Stimulated activated CD8-positive, alpha-beta memory T cell treated with anti-CD3 and anti-CD28 coated beads, Interleukin-12 subunit alpha, Interleukin-12 subunit beta, amount 100 ng/mL, for 24 hours (primary cell): ENCODE results near the gene GFI1.
"Not testable (repeated sequence)": the region's sequence is repeated elsewhere in the genome, so short reads cannot be mapped to it uniquely, and the experiment has no call there.

Experiments used
- DNase-seq: peaks from one replicate; pipeline ENCODE4 v3.0.0-alpha.2; 2020; ENCODE audit errors: extremely low read depth

The GFI1 gene

DNA sequence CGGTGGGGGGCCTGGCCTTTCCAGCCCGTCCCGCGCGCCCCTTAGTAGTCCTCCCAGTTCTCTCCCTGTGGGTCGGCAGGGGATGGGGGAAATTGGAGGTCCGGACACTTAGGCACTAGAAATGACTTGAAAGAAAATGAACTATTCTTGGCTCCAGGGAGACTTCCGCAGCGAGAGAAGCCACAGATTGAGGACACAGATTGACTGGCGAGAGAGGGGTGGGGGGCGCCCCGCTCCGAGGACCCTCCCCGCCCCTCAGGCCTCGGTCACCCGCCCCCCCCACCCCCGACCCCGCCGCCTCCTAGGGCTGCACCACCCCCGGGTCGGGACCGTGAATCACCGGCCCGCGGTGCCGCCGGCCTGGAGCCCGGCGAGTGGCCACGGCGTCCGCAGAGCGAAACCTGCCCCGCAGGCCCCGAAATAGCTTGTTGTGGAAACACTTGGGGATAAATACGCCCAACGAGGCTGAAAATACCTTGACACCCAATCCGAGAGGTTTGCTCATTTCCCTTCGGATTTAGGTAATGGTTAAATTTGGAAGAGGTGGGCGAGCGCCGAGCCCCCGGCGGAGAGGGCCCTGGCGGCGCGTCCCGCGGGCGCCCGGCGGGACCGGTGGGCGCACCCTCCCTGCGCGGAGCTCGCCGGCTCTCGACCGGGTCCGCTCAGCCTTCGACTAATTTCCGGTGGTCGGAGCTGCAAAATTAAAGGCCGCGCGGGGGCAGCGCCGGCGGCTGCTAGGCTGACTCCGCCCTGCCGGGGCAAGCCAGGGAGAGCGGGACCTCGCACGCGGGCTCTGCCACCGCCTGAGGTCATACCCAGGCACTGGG is at the start of gene GFI1:
GFI1 (minus strand) TSS at position 675 of the 827 bp plus-strand sequence. CDS start 3,438 bp downstream, outside the sequence.
- DNase-seq = peak; percentile 54

- not testable (repeated sequence) for DNase-seq
Measured at GRCh38 chr1:92532371-92532770, 45.6 kb upstream of the GFI1 start.

DNA sequence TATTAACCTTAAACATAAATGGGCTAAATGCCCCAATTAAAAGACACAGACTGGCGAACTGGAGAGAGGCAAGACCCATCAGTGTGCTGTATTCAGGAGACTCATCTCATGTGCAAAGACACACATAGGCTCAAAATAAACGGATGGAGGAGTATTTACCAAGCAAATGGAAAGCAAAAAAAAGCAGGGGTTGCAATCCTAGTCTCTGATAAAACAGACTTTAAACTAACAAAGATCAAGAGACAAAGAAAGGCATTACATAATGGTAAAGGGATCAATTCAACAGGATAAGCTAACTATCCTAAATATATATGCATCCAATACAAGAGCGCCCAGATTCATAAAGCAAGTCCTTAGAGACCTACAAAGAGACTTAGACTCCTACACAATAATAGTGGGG is 45.2 kb upstream of the GFI1 start:
- not testable (repeated sequence) for DNase-seq

GRCh38 chr1:92527670-92528069 is 40.9 kb upstream of the GFI1 start:
- DNase-seq = no peak

GRCh38 chr1:92524944-92525590 is 38.3 kb upstream of the GFI1 start:
- DNase-seq = not testable (repeated sequence)

- no peak for DNase-seq
Measured at GRCh38 chr1:92519043-92519442, 32.3 kb upstream of the GFI1 start.

DNA sequence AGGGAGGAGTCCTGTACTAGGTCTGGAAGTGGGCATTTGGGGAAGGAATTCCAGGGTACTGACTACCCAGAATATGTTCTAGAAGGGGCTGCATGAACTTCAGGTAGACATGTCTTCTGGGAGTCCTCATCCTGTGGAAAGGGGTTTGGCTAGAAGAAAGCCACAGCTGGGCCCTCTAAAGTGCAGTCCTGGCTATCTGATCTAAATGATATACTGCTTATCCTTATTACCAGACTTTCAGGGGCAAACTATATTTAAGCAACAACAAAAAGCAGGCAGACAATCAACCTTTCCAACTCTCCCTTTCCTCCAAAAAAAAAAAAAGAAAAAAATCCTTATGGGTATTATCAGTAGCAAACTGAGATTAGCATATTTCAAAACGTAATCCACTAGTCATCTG is 29.8 kb upstream of the GFI1 start:
- DNase-seq = no peak

DNA sequence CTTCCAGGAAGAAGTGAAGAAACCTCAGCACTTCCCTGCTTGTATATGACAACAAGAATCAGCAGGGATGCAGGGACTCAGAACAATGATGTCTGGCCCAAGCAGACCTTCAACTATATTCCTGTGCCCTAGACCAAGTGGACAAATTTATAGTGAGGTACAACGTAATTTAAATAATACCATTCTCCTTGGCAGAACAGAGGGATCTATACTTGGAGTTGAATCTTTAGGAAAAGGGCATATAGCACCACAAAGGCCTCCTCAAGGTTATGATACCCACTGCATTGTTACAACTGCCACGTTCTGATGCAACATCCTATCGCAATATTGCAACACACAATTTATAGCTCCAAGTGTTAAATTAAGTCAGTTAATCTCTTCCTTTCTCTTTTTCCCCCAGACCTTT is 29.1 kb upstream of the GFI1 start:
- no peak for DNase-seq

DNA sequence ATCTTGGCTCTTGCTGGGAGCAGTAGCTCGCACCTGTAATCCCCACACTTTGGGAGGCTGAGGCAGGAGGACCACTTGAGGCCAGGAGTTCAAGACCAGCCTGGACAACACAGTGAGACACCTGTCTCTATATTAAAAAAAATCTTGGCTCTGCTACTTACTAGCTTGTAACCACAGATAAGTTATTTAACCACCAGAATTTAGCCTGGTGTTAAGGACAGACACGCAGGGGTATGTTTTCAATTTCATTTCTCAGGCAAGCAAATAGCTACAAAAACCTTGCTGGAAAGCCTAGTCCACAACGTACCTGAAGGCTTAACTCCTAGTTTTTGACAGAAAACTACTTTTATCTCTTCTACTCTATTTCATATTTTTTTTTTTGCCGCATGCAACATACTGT is 24.8 kb upstream of the GFI1 start:
- no peak for DNase-seq

GRCh38 chr1:92509619-92510018 is 22.9 kb upstream of the GFI1 start:
- DNase-seq = no peak

DNA sequence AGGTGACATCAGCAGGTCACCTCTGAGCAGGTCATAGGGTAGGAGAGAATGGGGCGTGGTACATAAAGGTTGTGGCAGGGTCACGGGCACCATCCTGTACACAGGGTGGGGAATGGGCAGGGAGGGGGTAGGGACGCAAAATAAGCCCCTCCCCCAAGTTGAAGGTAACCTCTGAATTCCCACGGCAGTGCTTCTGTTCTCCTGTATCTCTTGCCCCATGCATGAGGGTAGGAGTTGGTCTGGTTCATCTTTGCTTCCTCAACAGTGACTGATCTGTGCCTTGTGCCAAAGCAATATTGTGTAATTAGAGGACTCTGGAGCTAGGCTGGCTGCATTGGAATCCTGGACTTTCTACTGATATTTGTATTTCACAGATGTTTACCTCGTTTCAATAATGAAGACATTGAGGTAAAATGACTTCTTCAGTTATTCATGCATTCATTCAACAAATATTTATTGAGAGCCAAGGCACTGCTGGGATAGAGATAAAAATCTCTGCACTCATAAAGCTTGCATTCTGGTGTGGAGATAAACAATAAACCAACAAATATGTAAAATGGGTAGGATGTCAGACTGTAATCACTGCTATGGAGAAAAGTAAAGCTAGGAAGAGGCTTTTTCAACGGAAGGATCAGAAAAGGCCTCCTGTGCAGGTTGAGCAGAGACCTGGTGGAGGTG is 18.4 kb upstream of the GFI1 start:
- DNase-seq = no peak

- DNase-seq = no peak
Measured at GRCh38 chr1:92504291-92505014, 17.7 kb upstream of the GFI1 start.

- no peak for DNase-seq
Measured at GRCh38 chr1:92503926-92504285, 17.2 kb upstream of the GFI1 start.

- no peak for DNase-seq
Measured at GRCh38 chr1:92503043-92503925, 16.6 kb upstream of the GFI1 start.

DNA sequence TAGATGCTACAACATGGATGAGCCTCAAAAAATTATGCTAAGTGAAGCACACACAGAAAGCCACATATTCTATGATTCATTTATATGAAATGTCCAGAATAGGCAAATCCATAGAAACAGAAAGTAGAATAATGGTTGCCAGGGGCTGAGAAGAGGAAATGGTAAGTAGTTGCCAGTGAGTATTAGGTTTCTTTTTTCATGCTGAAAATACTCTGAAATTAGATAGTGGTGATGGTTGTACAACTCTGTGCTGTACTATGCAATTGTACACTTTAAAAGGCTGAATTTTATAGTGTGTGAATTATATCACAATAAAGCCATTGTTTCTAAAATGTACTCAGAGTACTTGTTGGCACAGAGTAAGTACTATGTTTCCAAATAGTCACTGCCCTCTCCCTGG is 15.5 kb upstream of the GFI1 start:
- DNase-seq = no peak

DNA sequence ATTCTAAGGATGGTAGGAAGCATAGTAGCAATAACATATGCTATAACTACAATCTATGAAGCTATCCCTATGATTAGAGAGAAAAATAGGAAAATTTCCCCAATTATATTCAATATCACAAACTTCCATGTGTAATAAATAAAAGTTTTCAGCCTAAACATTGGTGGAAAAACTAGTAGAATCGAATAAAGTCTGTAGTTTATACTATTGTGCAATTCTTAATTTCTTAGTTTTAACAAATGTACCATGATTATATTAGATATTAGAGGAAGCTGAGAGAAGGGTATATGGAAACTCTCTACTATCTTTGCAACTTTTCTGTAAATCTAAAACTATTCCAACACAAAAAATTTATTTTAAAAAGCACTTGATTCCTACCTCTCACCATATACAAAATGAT is 13.8 kb upstream of the GFI1 start:
- no peak for DNase-seq

GRCh38 chr1:92495392-92496063 is 8.8 kb upstream of the GFI1 start:
- no peak for DNase-seq

DNA sequence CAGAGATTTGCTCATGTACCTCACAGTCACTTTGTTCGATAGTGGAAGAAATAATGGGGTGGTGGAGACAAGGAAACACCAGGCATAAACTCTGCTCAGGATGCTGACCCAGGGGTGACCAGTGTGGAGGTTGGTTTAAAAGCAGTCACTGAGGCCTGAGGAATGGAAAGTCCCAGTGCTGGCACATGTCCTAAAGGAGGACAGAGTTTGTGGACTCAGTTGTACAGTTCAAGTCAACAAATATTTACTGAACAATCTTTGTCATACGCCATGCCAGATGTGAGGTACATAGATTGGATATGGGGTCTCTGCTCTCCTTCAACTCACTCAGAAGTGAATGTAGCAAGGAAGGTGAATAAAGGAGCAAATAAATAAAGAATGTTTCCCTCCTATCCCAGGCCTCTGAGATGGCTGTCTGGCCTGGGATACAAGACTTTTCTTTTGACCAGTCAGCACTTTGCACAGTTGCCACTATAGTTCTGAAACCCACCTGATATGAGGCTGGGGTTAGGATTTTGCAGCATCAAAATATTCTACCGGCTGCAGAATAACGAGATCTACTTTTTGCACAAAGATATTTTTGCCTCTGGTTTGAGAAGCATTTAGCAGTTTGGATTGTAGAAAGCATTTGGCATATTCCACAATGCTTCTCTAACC is 7.9 kb upstream of the GFI1 start:
- DNase-seq = no peak

DNA sequence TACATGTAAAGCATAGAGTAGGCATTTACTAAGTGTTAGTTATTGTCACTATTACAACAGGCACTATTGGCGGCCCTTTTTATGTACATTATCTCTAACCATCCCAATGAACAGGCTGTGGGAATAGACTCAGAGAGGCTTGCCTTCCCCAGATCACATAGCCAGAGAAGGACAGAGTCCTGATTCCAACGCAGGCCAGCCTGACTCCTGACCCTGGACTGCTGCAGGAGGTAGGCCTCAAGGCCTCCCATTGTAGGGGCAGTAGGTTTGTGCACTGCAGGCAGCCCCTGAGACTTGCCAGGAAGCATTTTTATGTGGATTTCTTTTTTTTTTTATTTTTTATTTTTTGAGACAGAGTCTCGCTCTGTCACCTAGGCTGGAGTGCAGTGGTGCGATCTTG is 6.4 kb upstream of the GFI1 start:
- DNase-seq = no peak

- DNase-seq = no peak
Measured at GRCh38 chr1:92488832-92489231, 2.1 kb upstream of the GFI1 start.
